Measurements from ENCODE around the gene MELTF. TPM values are rescaled to one million over a fixed set of nuclear protein-coding genes. Genes with fewer than 3 reads are reported as not detected.

The MELTF gene
- total RNA-seq, 1 donor from 2014 or later: 61.5 TPM

GRCh38 chr3:197025736-197026480, 3.7 kb downstream of the MELTF start:
- H3K27ac Mint-ChIP-seq: no peak overlapping the region
- POLR2A ChIA-PET: no interaction called here
- no peaks in the 10 kb centered on the region for H3K36me3 Mint-ChIP-seq (ENCODE audit: low read depth)
- intact Hi-C loops (cut with micrococcal nuclease): loop anchor here (10.0 kb wide), 1 partner anchor 1121 kb away; the partner anchor contains the start of gene TNK2
- H3K4me3 Mint-ChIP-seq: no peak overlapping the region
- H3K9me3 Mint-ChIP-seq: no peaks in the 10 kb centered on the region
- ATAC-seq (ENCODE audit: low read depth) (no peak), DNase-seq (no peak)
- CTCF ChIA-PET: no interaction called here
- TF ChIP-seq CTCF (IDR thresholded peaks at IDR 0.05): no peak
- peaks cover 14% of the 10 kb centered on the region for H3K27me3 Mint-ChIP-seq
- H3K4me1 Mint-ChIP-seq: peaks cover 52% of the 10 kb centered on the region

DNA sequence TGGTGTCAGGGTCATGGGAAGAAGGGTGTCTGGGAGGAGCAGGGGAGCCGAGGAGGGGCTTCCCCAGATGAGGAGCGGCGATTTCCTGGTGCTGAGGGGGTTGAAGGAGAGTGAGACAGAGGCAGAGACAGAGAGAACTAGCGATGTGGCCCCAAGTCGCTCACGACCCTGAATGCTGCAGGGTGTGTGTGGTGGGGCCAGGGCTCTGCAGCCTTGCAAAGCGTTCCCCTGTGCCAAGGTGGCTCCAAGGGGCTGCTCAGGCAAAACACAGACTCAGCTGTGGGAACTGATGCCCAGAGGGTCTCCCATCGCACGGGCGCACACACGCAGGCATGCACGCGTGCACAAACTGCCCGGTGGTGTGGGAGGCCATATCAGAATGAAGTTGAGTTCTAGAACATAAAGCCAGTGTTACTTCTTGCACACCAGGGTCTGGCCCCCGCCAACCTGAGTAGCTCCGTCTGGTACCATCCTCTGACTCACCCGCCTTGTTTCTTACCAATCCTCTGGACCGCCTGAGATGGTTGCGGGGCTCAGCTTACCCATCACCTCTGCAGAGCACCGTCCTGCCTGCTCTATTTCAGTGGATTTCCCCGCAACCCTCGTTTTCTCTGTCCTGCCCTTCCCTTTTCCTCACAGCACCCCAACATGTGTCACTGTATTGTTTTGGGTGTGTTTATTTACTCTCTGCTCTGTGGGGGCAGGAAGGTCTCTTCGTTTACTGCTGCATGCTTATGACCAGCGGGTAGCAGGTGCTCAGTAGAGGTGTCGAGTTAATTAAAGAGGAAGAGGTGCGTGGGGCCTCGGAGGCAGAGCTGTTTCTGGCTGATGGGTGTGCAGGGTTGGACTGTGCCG, 4.5 kb downstream of the MELTF start:
- ChIA-PET CTCF (no interaction called here), POLR2A (interaction anchor here (0.9 to 5.2 kb wide), 2 partner anchors 10 to 21 kb away, joined by 3 to 91 read pairs; no protein-coding TSS in a partner anchor)
- peaks cover 52% of the 10 kb centered on the region for H3K4me1 Mint-ChIP-seq
- H3K27ac Mint-ChIP-seq: peak overlapping the region; percentile 79
- DNase-seq (no peak), ATAC-seq (ENCODE audit: low read depth) (no peak)
- peak overlapping the region; percentile 20 for H3K4me3 Mint-ChIP-seq
- peaks cover 9% of the 10 kb centered on the region for H3K27me3 Mint-ChIP-seq
- intact Hi-C loops (cut with micrococcal nuclease): loop anchor here (10.0 kb wide), 1 partner anchor 1120 kb away; the partner anchor contains the start of gene TNK2
- H3K9me3 Mint-ChIP-seq: no peaks in the 10 kb centered on the region
- TF ChIP-seq CTCF (IDR thresholded peaks at IDR 0.05): no peak
- H3K36me3 Mint-ChIP-seq (ENCODE audit: low read depth): no peaks in the 10 kb centered on the region

- Mint-ChIP-seq H3K9me3 (no peaks in the 10 kb centered on the region), H3K36me3 (ENCODE audit: low read depth) (no peaks in the 10 kb centered on the region), H3K27me3 (peaks cover 9% of the 10 kb centered on the region), H3K27ac (peak overlapping the region; percentile 96), H3K4me3 (peak overlapping the region; percentile 75), H3K4me1 (peaks cover 47% of the 10 kb centered on the region)
- intact Hi-C loops (cut with micrococcal nuclease): loop anchor here (1.0 to 10.0 kb wide), 4 partner anchors 21 to 1119 kb away; partner anchors contain the start of genes PIGZ and TNK2
- DNase-seq (no peak), ATAC-seq (ENCODE audit: low read depth) (peak; percentile 1)
- no peak for TF ChIP-seq CTCF (IDR thresholded peaks at IDR 0.05)
- ChIA-PET CTCF (interaction anchor here (2.4 kb wide), 1 partner anchor 21 kb away, joined by 17 read pairs; no protein-coding TSS in a partner anchor), POLR2A (interaction anchor here (0.8 to 5.2 kb wide), 7 partner anchors 11 to 285 kb away, joined by 3 to 91 read pairs (median 3); partner anchors contain the start of gene PAK2)
Observed at GRCh38 chr3:197023998-197024651, 5.5 kb downstream of the MELTF start.

DNA sequence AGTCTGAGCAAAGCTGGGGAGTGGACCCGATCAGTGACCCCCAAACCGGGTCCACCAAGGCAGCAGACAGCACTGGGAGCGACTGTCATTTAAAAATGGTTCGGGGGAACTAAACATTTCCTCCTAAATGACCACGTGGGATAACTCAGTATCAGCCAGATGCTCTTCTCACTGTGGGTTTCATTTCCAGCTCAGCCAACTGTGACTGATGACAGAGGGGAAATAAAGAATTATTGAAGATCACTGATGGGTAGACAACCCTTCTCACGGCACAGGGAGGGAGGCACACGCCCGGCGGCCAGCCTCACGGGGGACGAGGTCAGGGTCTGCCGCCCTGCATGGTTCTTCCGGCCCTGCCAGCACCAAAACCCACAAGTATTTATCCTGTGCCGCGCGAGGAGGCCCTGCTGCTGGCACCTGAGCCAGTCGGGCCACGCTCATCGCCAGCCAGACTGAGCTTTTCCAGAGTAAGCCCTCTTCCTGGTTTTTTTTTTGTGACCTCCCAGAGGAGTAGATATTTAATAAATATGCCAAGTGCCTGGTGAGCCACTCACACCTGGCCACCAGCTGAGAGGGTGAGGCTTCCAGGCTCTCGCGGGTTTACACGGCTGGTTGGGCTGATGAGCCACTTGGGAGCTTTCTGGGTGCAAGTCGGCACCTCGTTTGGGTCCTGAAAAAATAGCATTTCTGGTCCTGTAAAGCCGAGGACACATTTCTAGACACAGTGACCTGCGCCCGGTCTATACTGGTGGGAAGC, 6.2 kb downstream of the MELTF start:
- DNase-seq (peak; percentile 70), ATAC-seq (ENCODE audit: low read depth) (peak; percentile 79)
- ChIA-PET POLR2A (interaction anchor here (0.7 to 5.2 kb wide), 15 partner anchors 8 to 389 kb away, joined by 3 to 91 read pairs (median 3); partner anchors contain the start of genes CEP19, NCBP2, PAK2 and PIGX), CTCF (interaction anchor here (1.0 to 2.4 kb wide), 3 partner anchors 19 to 164 kb away, joined by 4 to 17 read pairs (median 6); no protein-coding TSS in a partner anchor)
- no peaks in the 10 kb centered on the region for H3K36me3 Mint-ChIP-seq (ENCODE audit: low read depth)
- H3K4me3 Mint-ChIP-seq: peak overlapping the region; percentile 75
- intact Hi-C loops (cut with micrococcal nuclease): loop anchor here (1.0 to 10.0 kb wide), 4 partner anchors 20 to 1119 kb away; partner anchors contain the start of genes PIGZ and TNK2
- H3K27me3 Mint-ChIP-seq: peaks cover 9% of the 10 kb centered on the region
- H3K27ac Mint-ChIP-seq: peak overlapping the region; percentile 96
- peaks cover 41% of the 10 kb centered on the region for H3K4me1 Mint-ChIP-seq
- H3K9me3 Mint-ChIP-seq: no peaks in the 10 kb centered on the region
- TF ChIP-seq CTCF (IDR thresholded peaks at IDR 0.05): no peak

Data from activated B cell treated with CpG ODN at 0.5 μM for 24 hours (primary cell).